ENCODE data around the gene ZCWPW1. TPM values are rescaled to one million over a fixed set of nuclear protein-coding genes. Genes with fewer than 3 reads are reported as not detected.

The ZCWPW1 gene
- total and polyA plus RNA-seq, 2 donors (not counting 1 experiment from before 2014, with no cell fraction given), result 11.3 to 28.0 TPM

DNA sequence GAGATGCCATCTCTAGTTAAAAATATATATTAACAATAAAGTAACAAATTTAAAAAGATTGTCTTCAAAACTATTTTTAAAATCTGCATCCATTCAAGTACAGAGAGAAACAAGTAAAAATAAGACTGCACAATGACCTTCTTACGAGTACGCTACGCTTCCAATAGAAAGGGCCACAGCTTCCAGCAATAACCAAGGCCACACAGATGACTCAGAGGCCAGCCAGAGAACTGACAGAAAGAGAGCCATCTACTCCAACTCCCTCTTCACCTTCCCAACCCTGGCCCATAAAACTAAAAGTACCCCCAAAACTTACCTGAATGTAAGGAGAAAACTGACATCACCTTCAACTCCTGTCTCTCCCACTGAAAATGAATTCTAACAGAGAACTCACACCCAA is 28.5 kb downstream of the ZCWPW1 start:
- Histone ChIP-seq H3K4me1 (ENCODE audit: control insufficient read depth in 2 of 2, insufficient read depth in 2 of 2, low read length in 2 of 2) (peaks cover 15 to 28% of the 10 kb centered on the region in 2 donors), H3K27me3 (replicated peaks in 1 of 4; ENCODE audit: control extremely low read depth in 1 of 4, control insufficient read depth in 3 of 4, insufficient read depth in 4 of 4, low read length in 3 of 4) (no peaks in the 10 kb centered on the region), H3K4me3 (ENCODE audit: control extremely low read depth in 1 of 5, extremely low read depth in 1 of 5, insufficient read depth in 1 of 5, low read depth in 2 of 5, low read length in 4 of 5) (no peak overlapping the region), H3K9ac (ENCODE audit: low read length) (no peak overlapping the region), H4K20me1 (ENCODE audit: control insufficient read depth, insufficient read depth, low read length, poor library complexity, severe bottlenecking) (no peaks in the 10 kb centered on the region), H3K79me2 (ENCODE audit: control insufficient read depth, insufficient read depth, low read length) (no peaks in the 10 kb centered on the region), H2AFZ (ENCODE audit: insufficient read depth, low read depth, low read length, poor library complexity, severe bottlenecking) (no peak overlapping the region), H3K36me3 (replicated peaks in 1 of 2; ENCODE audit: control extremely low read depth in 1 of 2, control insufficient read depth in 1 of 2, extremely low read depth in 1 of 2, insufficient read depth in 2 of 2, low read length in 1 of 2) (peaks cover 0 to 15% of the 10 kb centered on the region in 2 experiments), H3K27ac (ENCODE audit: low read length in 2 of 2) (no peak overlapping the region), H3K4me2 (replicated peaks; ENCODE audit: low read depth, low read length, poor library complexity, severe bottlenecking) (no peak overlapping the region), H3K9me3 (ENCODE audit: control extremely low read depth in 1 of 3, control insufficient read depth in 2 of 3, insufficient read depth in 1 of 3, low read length in 2 of 3) (no peaks in the 10 kb centered on the region)
- DNase-seq (no peak), ATAC-seq (ENCODE audit: low read depth) (no peak)
- no peaks in the 10 kb centered on the region for H3K27me3 Mint-ChIP-seq
- WGBS (ENCODE audit: insufficient coverage), result 92% methylated on average over 3 of the region's 3 CpGs
- ChIA-PET CTCF (no interaction called here), POLR2A (no interaction called here)
- no peak overlapping the region for H3K27ac Mint-ChIP-seq
- no peaks in the 10 kb centered on the region for H3K9me3 Mint-ChIP-seq (ENCODE audit: insufficient read depth)
- H3K4me3 Mint-ChIP-seq, result no peak overlapping the region
- intact Hi-C loops (cut with micrococcal nuclease), result no loop called here
- peaks cover 29% of the 10 kb centered on the region for H3K4me1 Mint-ChIP-seq
- TF ChIP-seq, protein P1, sequence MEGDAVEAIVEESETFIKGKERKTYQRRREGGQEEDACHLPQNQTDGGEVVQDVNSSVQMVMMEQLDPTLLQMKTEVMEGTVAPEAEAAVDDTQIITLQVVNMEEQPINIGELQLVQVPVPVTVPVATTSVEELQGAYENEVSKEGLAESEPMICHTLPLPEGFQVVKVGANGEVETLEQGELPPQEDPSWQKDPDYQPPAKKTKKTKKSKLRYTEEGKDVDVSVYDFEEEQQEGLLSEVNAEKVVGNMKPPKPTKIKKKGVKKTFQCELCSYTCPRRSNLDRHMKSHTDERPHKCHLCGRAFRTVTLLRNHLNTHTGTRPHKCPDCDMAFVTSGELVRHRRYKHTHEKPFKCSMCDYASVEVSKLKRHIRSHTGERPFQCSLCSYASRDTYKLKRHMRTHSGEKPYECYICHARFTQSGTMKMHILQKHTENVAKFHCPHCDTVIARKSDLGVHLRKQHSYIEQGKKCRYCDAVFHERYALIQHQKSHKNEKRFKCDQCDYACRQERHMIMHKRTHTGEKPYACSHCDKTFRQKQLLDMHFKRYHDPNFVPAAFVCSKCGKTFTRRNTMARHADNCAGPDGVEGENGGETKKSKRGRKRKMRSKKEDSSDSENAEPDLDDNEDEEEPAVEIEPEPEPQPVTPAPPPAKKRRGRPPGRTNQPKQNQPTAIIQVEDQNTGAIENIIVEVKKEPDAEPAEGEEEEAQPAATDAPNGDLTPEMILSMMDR (IDR thresholded peaks at IDR 0.05), result no peak

DNA sequence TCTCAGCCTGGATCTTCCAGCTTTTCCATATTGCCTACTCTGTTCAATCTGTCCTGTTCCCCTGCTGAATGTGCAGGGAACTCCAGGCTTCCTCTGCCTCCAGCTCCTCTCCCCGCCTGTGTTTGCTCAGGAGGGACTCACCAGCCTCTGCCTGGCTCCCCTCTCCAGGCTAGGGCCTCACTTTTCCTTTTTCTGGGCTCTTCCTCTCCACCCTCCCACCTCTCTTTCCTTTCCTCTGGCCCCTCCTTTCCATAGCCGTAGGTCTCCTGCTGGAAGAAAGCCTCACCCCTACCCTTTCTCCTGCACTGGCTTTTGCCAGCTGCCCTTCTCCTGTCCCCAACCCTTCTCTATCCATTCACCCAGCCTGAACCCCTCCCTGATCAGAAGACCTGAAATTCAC is 30.3 kb downstream of the ZCWPW1 start:
- intact Hi-C loops (cut with micrococcal nuclease), result no loop called here
- POLR2A ChIA-PET, result interaction anchor here (1.3 kb wide), 1 partner anchor 30 kb away, joined by 3 read pairs; no protein-coding TSS in a partner anchor
- Histone ChIP-seq H3K27me3 (replicated peaks in 1 of 4; ENCODE audit: control extremely low read depth in 1 of 4, control insufficient read depth in 3 of 4, insufficient read depth in 4 of 4, low read length in 3 of 4) (no peaks in the 10 kb centered on the region), H3K9me3 (ENCODE audit: control extremely low read depth in 1 of 3, control insufficient read depth in 2 of 3, insufficient read depth in 1 of 3, low read length in 2 of 3) (peaks cover 0 to 4% (median 0%) of the 10 kb centered on the region in 3 donors), H3K4me3 (ENCODE audit: control extremely low read depth in 1 of 5, extremely low read depth in 1 of 5, insufficient read depth in 1 of 5, low read depth in 2 of 5, low read length in 4 of 5) (no peak overlapping the region), H3K79me2 (ENCODE audit: control insufficient read depth, insufficient read depth, low read length) (no peaks in the 10 kb centered on the region), H3K9ac (ENCODE audit: low read length) (no peak overlapping the region), H3K4me1 (ENCODE audit: control insufficient read depth in 2 of 2, insufficient read depth in 2 of 2, low read length in 2 of 2) (peaks cover 26 to 37% of the 10 kb centered on the region in 2 donors), H2AFZ (ENCODE audit: insufficient read depth, low read depth, low read length, poor library complexity, severe bottlenecking) (no peak overlapping the region), H3K36me3 (replicated peaks in 1 of 2; ENCODE audit: control extremely low read depth in 1 of 2, control insufficient read depth in 1 of 2, extremely low read depth in 1 of 2, insufficient read depth in 2 of 2, low read length in 1 of 2) (peaks cover 0 to 10% of the 10 kb centered on the region in 2 experiments), H3K27ac (ENCODE audit: low read length in 2 of 2) (no peak overlapping the region), H4K20me1 (ENCODE audit: control insufficient read depth, insufficient read depth, low read length, poor library complexity, severe bottlenecking) (no peaks in the 10 kb centered on the region), H3K4me2 (replicated peaks; ENCODE audit: low read depth, low read length, poor library complexity, severe bottlenecking) (no peak overlapping the region)
- 95% methylated on average over 2 of the region's 2 CpGs for WGBS (ENCODE audit: insufficient coverage)
- H3K27ac Mint-ChIP-seq, result peak overlapping the region; percentile 79
- H3K27me3 Mint-ChIP-seq, result no peaks in the 10 kb centered on the region
- no peak for DNase-seq
- no peaks in the 10 kb centered on the region for H3K9me3 Mint-ChIP-seq (ENCODE audit: insufficient read depth)
- ATAC-seq (ENCODE audit: low read depth), result no peak
- TF ChIP-seq, protein P1 (IDR thresholded peaks at IDR 0.05), result no peak
- no peak for TF ChIP-seq EZH2 (IDR thresholded peaks at IDR 0.05; ENCODE audit: borderline replicate concordance, insufficient read depth, low read depth, low read length, poor library complexity, severe bottlenecking)
- CTCF ChIA-PET, result interaction anchor here (3.0 to 3.2 kb wide), 2 partner anchors 9 to 39 kb away, joined by 10 to 24 read pairs; no protein-coding TSS in a partner anchor
- peaks cover 39% of the 10 kb centered on the region for H3K4me1 Mint-ChIP-seq
- peak overlapping the region; percentile 24 for H3K4me3 Mint-ChIP-seq

All from B cell (primary cell).